Glomerular endothelial cell (primary cell): ENCODE measurements around the gene GP2. TPM values are rescaled to one million over a fixed set of nuclear protein-coding genes. Genes with fewer than 3 reads are reported as not detected.
"Not testable (repeated sequence)": the region's sequence is repeated elsewhere in the genome, so short reads cannot be mapped to it uniquely, and the experiment has no call there.

Experiments
- DNase-seq: peaks from one replicate; pipeline ENCODE4 v3.0.0-alpha.2; 2011; ENCODE audit warnings: low read depth, low spot score; ENCODE audit errors: extremely low read depth
- total RNA-seq: library from RNA; depleted of rRNA; stranded (reverse); fragments of >200 nt; gene quantifications from 2 replicates; pipeline ENCODE4 v1.2.3, GENCODE V29; 2015

The GP2 gene
- total RNA-seq, 1 donor from 2014 or later: not detected

DNA sequence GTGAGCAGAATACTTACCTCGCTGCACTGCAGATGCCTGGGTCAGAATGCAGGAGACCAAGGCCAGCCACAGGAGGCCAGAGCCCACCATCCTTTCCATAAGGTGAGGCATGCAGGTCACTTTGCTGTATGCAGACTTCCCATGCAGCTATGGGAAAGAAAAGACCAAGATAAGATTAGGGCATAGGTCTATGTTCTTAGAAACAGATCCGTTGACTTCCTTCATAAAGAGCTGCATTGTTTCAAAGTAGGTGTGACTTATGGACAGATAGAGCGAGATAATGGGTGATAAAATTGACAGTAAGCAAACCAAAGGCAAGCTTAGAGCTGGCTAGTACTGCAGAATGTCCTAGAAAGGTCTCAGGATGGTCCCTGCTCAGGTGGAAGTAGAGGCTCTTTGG, 992 bp downstream of the GP2 start:
- no peak for DNase-seq

DNA sequence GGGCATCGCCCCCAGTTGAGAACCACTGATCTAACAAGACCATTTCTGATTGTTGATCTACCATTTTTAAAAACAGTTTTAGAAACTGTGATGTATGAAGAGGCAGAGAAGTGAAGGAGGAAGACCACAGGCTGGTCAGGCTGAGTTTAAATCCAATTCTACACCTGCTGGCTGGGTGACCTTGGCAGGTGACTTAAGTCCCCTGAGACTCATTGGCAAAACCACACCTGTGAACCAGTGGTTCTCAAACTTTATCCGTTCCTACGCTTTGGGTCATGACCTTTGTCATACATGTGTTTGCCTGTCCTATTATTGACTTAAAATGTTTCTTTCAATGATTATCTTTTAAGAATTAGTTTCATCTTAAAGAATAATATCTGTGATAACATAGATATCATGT, 2.3 kb downstream of the GP2 start:
- DNase-seq: no peak

GRCh38 chr16:20323591-20324117, 3.7 kb downstream of the GP2 start:
- no peak for DNase-seq

- no peak for DNase-seq
Observed at GRCh38 chr16:20322696-20323095, 4.6 kb downstream of the GP2 start.

DNA sequence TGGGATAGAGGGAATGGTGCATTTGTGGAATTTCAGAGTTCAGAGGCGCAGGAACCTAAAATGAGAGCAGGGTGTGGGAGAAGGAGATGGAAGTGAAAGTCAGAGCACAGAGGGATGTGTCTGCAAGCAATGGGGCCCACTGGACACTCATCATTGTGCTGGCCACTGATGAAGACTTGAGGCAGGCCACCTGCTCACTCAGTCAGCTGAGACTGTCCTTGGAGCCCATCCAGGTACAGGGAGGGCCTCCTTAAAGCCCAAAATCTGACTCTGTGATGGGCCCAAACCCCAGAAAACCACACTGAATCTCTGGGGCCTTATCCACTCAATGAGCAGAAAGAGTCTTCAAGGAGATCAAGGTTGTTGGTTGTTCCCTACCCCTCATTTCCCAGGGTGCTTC, 5.6 kb downstream of the GP2 start:
- DNase-seq: no peak

DNA sequence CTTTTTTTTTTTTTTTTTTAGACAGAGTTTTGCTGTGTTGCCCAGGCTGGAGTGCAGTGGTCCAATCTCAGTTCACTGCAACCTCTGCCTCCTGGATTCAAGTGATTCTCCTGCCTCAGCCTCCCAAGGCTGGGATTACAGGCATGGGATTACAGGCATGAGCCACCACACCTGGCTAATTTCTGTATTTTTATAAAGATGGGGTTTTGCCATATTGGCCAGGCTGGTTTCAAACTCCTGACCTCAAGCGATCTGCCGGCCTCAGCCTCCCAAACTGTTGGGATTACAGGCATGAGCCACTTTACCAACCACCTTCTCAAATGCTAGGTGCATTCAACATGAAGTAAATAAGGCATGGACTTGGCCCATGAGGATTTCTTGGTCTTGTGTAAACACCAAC, 6.3 kb downstream of the GP2 start:
- DNase-seq: not testable (repeated sequence)

DNA sequence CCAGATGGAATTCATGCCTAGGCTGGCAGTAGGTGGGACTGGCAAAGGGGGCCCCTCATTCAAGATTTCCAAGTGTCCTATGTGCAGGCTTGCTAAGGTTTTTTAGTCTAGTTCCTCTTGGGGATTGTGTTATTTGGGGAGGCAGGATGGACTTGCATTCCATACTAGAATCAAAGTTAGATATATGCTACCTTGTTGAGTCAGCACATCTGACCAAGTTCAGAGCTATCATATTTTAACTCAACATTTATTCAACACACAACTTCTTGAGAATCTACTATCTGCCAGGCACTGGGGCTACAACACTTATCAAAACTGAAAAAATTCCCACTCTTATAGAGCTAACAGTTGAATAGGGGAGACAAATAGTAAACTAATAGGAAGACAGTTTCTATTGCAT, 6.7 kb downstream of the GP2 start:
- no peak for DNase-seq

GRCh38 chr16:20320178-20320577, 7.1 kb downstream of the GP2 start:
- DNase-seq: no peak

DNA sequence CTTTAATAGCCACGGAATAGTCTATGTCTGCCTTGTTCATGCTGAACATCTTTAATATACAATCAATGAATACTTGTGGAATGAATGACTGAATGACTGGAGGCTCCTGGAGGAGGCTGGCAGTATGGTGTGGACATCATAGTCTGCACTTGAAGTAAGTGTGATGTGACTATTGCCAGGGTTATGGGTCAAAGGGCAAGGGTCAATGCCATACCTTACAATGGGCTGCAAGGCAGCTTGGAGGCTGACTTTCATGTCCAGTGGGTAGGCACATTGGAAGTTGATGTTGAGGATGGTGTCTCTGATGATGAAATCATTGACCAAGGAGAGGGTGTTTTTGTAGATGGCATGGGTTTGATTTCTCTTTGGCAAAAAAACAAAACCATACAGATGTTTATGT, 7.9 kb downstream of the GP2 start:
- no peak for DNase-seq

GRCh38 chr16:20318437-20318836, 8.9 kb downstream of the GP2 start:
- no peak for DNase-seq

DNA sequence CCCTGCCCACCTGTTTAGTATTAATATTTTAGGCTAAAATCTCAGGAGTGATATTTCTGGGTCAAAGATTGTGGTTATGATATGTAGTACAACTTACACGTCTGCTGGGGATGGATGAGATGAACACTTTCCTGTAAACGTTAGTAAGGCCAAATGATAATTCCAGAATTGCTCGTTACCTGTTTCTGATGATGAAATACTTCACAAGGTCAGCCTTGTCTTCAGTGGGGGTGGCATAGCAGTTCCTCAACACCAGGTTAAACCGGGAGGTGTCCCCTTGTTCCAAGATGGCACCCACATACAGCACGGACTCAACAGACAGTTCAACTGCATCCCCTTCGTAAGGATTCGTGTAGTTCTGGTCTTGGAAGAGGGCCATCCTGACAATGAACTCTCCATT, 9.3 kb downstream of the GP2 start:
- DNase-seq: no peak

GRCh38 chr16:20317117-20317516, 10.2 kb downstream of the GP2 start:
- DNase-seq: no peak

- DNase-seq: no peak
Observed at GRCh38 chr16:20316715-20317114, 10.6 kb downstream of the GP2 start.

DNA sequence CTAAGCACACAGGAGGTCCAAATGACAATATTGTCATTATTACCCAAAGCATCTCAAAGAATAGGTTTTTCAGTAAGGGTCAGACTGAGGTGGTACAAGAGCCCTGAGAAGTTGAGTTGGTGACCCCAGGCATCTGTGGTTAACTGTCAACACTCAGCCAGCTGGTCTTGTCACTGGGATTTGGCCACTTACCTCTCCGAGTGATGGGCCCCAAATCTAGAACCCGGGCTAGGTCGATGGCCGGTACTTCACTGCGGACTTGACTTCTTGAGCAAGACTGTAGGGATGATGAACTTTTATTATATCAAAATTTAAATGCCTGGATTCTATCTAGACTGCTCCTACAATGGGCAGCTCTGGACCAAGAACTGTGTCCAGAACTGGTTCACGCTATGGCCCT, 11.5 kb downstream of the GP2 start:
- DNase-seq: no peak

DNA sequence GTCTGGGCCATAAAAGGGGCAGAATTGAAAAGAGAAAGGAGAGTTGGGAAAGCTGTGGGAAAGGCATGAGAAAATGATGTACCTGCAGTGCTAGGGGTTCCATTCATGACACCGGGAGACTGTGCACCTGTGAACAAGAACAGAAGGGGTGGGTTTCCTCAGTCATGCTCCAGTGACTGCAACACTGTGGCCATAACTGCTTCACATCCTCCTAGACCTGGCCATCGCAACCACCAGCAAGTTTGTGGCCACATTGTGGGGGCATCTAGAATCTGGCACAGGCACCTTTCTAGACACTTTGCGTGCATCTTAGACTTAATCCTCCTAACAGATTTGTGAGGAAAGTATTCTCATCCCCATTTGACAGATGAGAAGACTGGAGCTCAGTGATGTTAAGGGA, 12.7 kb downstream of the GP2 start:
- DNase-seq: no peak

DNA sequence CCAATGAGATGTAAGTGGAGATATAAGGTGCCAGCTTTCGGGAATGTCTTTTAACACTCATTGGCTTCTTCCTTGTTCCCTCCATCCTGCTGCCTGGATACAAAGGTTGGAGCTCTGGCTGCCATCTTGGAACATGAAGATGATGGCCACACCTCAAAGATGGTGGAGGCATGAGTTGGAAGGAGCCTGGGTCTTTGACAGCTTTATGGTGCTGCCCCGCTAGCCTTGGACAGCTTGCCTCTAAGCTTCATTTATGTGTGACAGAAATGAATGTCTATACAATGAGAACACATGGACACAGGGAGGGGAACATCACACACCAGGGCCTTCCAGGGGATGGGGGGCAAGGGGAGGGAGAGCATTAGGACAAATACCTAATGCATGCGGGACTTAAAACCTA, 13.6 kb downstream of the GP2 start:
- DNase-seq: no peak

GRCh38 chr16:20312536-20313095, 14.7 kb downstream of the GP2 start:
- DNase-seq: not testable (repeated sequence)

- no peak for DNase-seq
Observed at GRCh38 chr16:20311548-20311947, 15.8 kb downstream of the GP2 start.

DNA sequence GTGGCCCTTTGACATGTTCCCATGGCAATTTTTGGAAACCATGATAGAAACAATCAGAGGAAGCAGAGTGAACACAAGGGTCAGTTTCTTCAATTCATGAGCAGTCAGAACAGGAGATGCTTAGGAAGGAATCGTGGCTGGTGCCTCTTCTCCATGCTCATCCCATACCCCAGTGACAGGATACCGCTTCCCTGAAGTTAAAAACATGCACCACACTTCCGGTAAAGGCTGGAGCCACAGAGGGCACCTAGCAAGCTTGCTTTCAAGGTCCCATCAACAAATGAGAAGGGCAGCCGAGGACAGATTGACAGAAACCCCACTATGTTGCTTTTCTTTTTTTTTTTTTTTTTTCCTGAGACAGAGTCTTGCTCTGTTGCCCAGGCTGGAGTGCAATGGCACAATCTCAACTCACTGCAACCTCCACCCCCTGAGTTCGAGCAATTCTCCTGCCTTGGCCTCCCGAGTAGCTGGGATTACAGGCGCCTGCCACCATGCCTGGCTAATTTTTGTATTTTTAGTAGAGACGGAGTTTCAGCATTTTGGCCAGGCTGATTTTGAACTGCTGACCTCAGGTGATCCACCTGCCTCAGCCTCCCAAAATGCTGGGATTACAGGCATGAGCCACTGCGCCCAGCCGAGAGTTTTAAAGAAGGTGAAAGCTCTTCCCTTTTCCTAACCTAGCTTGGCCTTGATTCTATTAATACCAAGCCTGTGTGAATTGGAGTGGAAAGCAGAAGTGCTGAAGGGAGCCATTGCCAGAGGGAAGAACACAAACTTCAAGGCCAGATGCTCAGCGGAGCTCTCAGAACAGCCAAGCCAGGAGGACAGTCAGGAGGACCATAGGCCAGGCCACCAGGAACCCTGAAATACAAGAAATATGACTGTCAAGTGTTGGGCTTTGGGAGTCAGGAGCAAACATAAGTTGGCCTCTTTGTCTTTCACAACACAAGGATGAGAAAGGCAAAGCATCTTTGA, 16.6 kb downstream of the GP2 start:
- DNase-seq: no peak

- no peak for DNase-seq
Observed at GRCh38 chr16:20309786-20310185, 17.5 kb downstream of the GP2 start.

DNA sequence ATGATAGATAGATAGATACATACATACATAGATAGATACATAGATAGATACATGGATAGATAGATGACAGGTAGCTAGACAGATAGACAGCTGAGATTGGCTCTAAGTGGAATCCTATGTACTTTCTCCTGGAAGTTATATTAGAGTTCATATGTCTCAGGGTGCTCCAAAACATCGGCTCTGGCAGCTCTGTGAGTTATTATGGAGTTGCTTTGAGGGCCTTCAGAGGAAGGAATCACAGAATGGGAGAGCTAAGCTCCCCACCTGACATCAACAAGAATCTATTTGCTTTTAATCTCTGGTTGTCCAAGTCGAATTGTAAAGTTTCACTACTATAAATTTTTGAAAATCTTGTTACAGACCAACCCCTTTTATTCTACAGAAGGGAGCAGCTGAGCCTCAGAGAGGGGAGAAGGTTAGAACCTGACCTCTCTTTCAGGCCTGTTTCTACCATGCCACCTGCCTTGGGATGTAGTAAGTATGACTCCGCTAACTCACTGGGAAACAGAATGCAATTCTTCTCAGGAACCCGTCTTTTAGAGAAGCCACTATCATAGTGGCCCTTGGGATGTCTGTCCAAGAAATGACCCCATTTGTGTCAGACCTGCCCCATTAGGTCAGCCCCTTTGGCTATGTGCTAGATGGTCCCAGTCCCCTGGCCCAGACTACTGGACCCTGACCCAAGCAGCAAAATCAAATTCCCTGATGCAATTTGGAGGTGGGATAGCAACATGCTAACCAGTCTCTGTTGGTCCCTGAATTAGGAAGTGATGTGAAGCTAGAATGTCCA, 18.3 kb downstream of the GP2 start:
- no peak for DNase-seq
